Middle frontal gyrus (tissue), 1 donor: ENCODE measurements around the gene GPATCH8.
"Not testable (repeated sequence)": the region's sequence is repeated elsewhere in the genome, so short reads cannot be mapped to it uniquely, and the experiment has no call there.

Source experiments
- DNase-seq: peaks from one replicate; pipeline ENCODE4 v3.0.0-alpha.2; 2015; ENCODE audit warnings: low spot score; ENCODE audit errors: extremely low spot score

Gene GPATCH8

GRCh38 chr17:44378171-44378705, 125.0 kb downstream of the GPATCH8 start:
- no peak for DNase-seq

DNA sequence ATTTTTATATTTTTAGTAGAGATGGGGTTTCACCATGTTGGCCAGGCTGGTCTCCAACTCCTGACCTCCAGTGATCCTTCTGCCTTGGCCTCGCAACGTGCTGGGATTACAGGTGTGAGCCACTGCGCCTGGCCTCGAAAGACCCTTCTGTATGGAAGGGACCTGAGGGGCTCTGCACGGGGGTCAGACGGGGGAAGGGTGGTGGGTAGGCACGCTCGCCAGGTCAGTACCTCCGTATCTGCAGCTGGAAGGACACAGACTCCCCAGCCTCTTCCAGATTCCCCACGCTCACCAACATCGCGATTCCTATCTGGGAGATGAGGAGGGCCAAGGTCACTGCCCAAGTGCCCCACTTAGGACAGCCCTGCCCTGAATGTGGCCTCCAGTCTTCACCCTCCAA, 126.4 kb downstream of the GPATCH8 start:
- DNase-seq: no peak

- no peak for DNase-seq
These were observed 127.1 kb downstream of the GPATCH8 start for GRCh38 chr17:44376124-44376523.

DNA sequence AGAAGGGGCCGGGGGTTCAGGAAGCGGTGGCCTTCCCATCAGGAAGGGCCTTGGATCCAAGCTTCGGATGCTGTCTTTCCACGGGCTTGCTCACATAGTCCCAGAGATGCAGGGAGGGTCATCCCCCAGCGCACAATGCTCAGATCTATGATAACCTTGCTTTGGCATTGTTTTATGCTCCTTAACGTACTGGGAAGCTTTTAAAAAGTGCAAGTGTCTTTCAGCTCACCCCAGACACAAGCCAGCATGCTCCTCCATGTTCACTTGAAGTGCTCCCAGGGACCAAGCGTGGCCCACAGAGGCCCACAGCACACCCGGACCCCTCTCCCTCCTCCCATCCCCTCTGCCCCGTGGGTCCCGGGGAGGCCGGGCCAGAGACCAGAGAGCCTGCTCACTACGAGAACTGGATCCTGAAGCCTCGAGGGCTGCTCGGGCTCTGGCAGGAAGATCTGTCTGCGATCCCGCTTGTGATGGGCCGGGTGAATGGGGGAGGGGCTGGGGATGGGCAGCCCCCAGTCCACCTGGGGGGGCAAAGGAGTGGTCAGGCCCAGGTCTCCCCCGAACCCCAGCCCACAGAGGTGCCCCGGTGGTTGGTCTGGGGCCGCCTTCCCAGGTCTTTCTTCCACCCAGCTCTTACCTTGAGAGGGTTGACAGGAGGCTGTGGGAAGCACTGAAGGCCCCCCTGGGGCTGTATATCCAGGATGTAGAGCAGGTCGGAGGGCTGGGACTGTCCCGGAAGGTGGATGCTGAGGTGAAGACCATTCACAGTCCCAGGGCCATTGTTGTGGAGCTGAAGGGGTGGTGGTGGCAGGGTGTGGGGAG, 127.8 kb downstream of the GPATCH8 start:
- no peak for DNase-seq

- no peak for DNase-seq
These were observed 128.7 kb downstream of the GPATCH8 start for GRCh38 chr17:44374306-44375195.

DNA sequence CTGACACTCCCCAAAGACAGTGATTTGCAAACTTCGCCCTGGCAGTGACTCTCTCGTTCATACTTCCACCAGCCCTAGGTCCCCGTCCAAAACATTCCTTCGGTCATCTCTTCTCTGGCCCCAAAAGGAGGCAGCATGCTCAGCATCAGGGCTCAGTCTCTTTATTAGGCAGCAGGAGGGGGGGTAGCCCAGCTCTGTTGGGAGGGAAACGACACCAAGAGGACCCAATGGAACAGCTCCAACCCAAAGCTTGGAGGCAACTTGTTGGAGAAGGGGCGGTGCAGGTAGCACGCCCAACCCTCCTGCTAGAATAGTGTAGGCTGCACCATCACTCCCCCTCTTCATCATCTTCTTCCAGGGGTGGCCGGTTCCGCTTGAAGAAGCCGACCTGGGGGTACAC, 131.2 kb downstream of the GPATCH8 start:
- DNase-seq: no peak

- DNase-seq: not testable (repeated sequence)
These were observed 133.7 kb downstream of the GPATCH8 start for GRCh38 chr17:44369414-44370023.

DNA sequence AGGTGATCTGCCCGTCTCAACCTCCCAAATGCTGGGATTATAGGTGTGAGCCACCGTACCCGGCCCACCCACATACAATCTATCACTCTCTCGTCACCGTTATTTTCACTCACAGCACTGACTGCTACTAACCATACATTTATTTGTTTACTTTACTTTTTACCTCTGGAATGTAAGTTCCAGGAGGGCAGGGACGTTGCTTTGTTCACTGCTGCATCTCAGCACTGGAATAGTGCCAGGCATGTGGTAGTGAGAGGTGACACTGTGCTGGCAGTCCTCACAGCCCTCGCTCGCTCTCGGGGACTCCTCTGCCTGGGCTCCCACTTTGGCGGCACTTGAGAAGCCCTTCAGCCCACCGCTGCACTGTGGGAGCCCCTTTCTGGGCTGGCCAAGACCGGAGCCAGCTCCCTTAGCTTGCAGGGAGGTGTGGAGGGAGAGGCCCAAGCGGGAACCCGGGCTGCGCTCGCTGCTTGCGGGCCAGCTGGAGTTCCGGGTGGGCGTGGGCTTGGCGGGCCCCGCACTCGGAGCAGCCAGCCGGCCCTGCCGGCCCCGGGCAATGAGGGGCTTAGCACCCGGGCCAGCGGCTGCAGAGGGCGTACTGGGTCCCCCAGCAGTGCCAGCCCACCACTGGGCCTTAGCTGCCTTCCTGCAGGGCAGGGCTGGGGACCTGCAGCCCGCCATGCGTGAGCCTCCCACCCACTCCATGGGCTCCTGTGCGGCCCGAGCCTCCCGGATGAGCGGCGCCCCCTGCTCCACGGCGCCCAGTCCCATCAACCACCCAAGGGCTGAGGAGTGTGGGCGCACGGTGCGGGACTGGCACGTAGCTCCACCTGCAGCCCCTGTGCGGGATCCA, 134.6 kb downstream of the GPATCH8 start:
- not testable (repeated sequence) for DNase-seq

DNA sequence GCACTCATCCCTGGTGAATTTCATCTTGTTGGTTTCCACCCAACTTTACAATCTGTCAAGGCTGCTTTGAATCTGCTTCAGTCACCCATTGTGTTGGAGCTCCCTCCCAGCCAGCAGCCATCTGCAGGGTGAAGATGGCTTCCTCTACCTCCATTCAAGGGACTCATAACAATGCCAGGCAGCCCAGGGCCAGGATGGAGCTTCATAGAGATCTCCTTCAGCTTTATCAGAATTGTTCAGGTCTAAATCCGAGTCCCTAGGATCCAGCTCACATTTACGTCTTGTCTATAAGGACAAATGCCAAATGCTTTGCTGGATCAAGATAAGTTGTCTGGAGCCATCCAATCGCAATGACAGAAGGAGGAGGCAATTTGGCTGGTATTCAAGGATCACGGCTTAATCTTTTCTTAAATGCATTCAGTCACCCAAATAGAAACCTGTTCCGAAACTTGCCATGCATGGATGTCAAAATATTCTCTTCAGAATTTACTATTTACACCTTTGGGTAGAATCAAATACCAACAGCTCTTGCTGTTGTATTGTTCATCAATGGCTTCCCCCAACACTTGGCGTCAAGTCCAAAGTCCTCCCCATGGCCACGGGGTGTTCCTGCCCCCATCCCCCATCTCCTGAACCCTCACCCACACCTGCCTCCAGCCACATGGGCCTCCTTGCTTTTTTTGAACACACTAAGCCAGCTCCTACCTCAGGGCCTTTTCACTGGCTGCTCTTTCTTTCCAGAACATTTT, 135.8 kb downstream of the GPATCH8 start:
- DNase-seq: no peak

DNA sequence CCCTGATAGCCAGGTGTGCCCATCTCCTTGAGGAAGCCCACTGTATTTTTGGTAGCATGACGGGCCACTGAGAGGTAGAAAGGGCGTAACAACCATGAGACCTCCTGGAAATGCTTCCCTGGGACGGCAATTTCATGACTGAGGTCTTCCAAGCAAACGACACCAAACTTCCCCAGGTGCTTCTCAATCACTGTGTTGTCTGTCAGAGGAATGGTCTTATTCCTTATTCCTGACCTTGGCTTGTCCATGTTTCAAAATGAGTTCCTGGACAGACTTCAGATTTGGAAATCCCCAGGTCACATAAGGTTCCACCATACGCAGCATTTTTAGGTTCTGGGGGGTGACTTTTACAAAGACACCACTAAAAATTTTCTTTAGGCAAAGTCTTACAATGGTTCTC, 138.2 kb downstream of the GPATCH8 start:
- not testable (repeated sequence) for DNase-seq

GRCh38 chr17:44363613-44364159, 139.5 kb downstream of the GPATCH8 start, which contains the start of gene FAM171A2:
Gene FAM171A2, minus strand, starts transcription at chr17:44363853. Its CDS starts 139 bp downstream, at chr17:44363714.
- DNase-seq: no peak

- DNase-seq: no peak
These were observed 140.1 kb downstream of the GPATCH8 start for GRCh38 chr17:44362949-44363612.

GRCh38 chr17:44362459-44362948, 140.7 kb downstream of the GPATCH8 start:
- no peak for DNase-seq

DNA sequence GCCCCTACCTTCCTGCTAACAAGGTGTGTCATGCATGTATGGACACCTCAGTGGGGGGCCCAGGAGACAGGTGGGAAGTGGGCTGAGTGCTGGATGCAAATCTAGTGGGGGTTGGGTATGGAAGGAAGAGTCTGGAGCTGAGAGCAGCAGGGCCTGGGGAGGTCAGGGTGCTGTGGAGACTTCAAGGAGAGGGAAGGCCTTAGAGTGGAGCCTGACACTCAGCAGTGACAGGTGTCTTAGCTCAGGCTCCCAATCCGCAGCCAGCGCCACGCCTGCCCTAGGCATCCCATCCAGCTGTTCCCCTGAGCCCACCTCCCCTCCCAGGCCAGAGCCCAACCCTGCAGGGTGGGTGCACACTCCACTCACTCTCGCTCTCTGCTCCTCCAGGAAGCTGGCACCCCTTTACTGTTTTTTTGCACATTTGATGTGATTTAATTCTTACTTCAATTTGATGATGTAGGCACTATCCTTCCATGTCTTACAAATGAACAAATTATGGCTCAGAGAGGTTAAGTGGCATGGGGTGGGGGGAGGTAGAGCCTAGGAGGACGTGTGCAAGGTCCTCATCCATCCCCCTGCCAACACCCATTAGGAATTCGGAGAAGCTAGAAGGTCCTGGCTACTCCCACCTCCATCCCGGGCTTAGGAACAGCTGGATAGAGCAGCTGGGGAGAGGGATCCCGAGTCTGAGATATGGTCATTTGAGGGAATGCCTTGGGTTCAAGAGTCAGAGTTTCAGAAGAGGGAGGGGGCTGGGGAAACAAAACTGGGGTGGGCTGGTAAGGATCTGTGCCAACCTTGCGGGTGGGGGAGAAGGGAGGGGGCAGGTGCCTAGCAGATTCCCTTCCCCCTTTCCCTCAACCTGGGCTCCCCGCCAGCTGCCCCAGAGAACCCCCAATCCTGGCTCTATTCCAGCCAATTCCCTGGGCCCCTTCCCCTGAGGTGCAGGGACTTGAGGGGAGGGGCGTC, 141.6 kb downstream of the GPATCH8 start:
- no peak for DNase-seq

GRCh38 chr17:44360826-44361225, 142.4 kb downstream of the GPATCH8 start:
- DNase-seq: no peak

DNA sequence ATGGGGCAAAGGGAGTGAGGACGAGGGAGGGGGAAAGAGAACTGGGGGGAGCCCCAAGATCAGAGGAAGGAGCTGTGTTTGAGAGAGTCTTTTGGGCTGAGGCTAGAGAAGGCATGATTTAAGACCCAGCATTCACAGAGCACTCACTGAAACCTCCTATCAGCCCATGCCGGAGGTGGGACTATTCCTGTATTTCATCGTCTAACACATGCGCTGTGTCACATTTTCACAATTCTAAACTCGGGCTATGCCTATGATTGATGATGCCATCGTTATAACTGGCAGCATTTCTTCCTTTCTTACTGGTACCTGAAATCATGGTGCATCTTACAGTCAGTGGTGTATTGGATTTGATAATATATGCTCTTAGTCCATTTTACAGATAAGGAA, 143.1 kb downstream of the GPATCH8 start:
- DNase-seq: no peak

- no peak for DNase-seq
These were observed 143.6 kb downstream of the GPATCH8 start for GRCh38 chr17:44359458-44360143.
